GM12872 (cell line): ENCODE data around the gene XPOT.

Experiments used
- CTCF ChIP-seq: IDR thresholded peaks from 3 replicates; pipeline ENCODE4 v1.5.1; 2011; ENCODE audit warnings: low read depth, mild to moderate bottlenecking, low read length, moderate library complexity; ENCODE audit not compliant: insufficient read depth

XPOT gene

GRCh38 chr12:64451687-64452558, 47.7 kb downstream of the XPOT start, which contains the start of gene TBK1:
Gene TBK1, plus strand, starts transcription at chr12:64452120. Its CDS starts 3,751 bp downstream, at chr12:64455871.
- TF ChIP-seq CTCF: 0 out of 3 replicates have a peak, but pooled peaks have one; percentile 4

- no peak for TF ChIP-seq CTCF
Measured at GRCh38 chr12:64452559-64453329, 48.6 kb downstream of the XPOT start.

GRCh38 chr12:64455506-64455905, 51.3 kb downstream of the XPOT start:
- TF ChIP-seq CTCF: no peak

GRCh38 chr12:64456119-64456518, 51.9 kb downstream of the XPOT start:
- TF ChIP-seq CTCF: no peak

GRCh38 chr12:64457032-64457431, 52.8 kb downstream of the XPOT start:
- TF ChIP-seq CTCF: no peak

- no peak for TF ChIP-seq CTCF
Measured at GRCh38 chr12:64457466-64457865, 53.3 kb downstream of the XPOT start.

GRCh38 chr12:64457923-64458322, 53.7 kb downstream of the XPOT start:
- TF ChIP-seq CTCF: no peak
